ENCODE data around the gene ALDOC.

- TF ChIP-seq POLR2A (IDR thresholded peaks at IDR 0.05; ENCODE audit: low read length), result no peak
- no peak for TF ChIP-seq GATA1 (IDR thresholded peaks at IDR 0.05; ENCODE audit: low read depth, low read length)
Observed at GRCh38 chr17:28582513-28582912, 5.8 kb upstream of the ALDOC start.

Measured in erythroblast (primary cell).